ENCODE data around the gene PNPLA1. TPM values are rescaled to one million over a fixed set of nuclear protein-coding genes. Genes with fewer than 3 reads are reported as not detected.

PNPLA1 gene
- total RNA-seq, 1 donor from 2014 or later, result not detected

- DNase-seq (ENCODE audit: low spot score), result no peak
- peaks cover 40% of the 10 kb centered on the region for H3K36me3 Mint-ChIP-seq (ENCODE audit: low read depth)
Observed at GRCh38 chr6:36224918-36225461, 44.9 kb upstream of the PNPLA1 start.

GRCh38 chr6:36226438-36227047 is 43.3 kb upstream of the PNPLA1 start:
- Mint-ChIP-seq H3K27me3 (ENCODE audit: low read depth) (no peaks in the 10 kb centered on the region), H3K4me1 (ENCODE audit: low read depth) (peaks cover 5% of the 10 kb centered on the region), H3K36me3 (ENCODE audit: low read depth) (peaks cover 54% of the 10 kb centered on the region), H3K4me3 (ENCODE audit: unreplicated experiment) (no peak overlapping the region), H3K27ac (ENCODE audit: unreplicated experiment) (no peak overlapping the region), H3K9me3 (ENCODE audit: low read depth) (no peaks in the 10 kb centered on the region)
- no peak for DNase-seq (ENCODE audit: low spot score)
- TF ChIP-seq CTCF (IDR thresholded peaks at IDR 0.05), result no peak

More at GRCh38 chr6:36224918-36225461, 44.9 kb upstream of the PNPLA1 start:
- Mint-ChIP-seq H3K4me1 (ENCODE audit: low read depth) (peaks cover 5% of the 10 kb centered on the region), H3K27ac (ENCODE audit: unreplicated experiment) (no peak overlapping the region), H3K27me3 (ENCODE audit: low read depth) (no peaks in the 10 kb centered on the region), H3K9me3 (ENCODE audit: low read depth) (no peaks in the 10 kb centered on the region), H3K4me3 (ENCODE audit: unreplicated experiment) (no peak overlapping the region)
- TF ChIP-seq CTCF (IDR thresholded peaks at IDR 0.05), result no peak

- Mint-ChIP-seq H3K27ac (ENCODE audit: unreplicated experiment) (no peak overlapping the region), H3K4me1 (ENCODE audit: low read depth) (peaks cover 5% of the 10 kb centered on the region)
Observed at GRCh38 chr6:36227379-36228228, 42.3 kb upstream of the PNPLA1 start.

GRCh38 chr6:36229223-36229622 is 40.6 kb upstream of the PNPLA1 start:
- no peak for TF ChIP-seq CTCF (IDR thresholded peaks at IDR 0.05)
- Mint-ChIP-seq H3K4me3 (ENCODE audit: unreplicated experiment) (no peak overlapping the region), H3K27ac (ENCODE audit: unreplicated experiment) (no peak overlapping the region), H3K4me1 (ENCODE audit: low read depth) (no peaks in the 10 kb centered on the region), H3K9me3 (ENCODE audit: low read depth) (no peaks in the 10 kb centered on the region), H3K36me3 (ENCODE audit: low read depth) (peaks cover 53% of the 10 kb centered on the region), H3K27me3 (ENCODE audit: low read depth) (no peaks in the 10 kb centered on the region)
- DNase-seq (ENCODE audit: low spot score), result no peak

More at GRCh38 chr6:36227379-36228228, 42.3 kb upstream of the PNPLA1 start:
- H3K4me3 Mint-ChIP-seq (ENCODE audit: unreplicated experiment), result no peak overlapping the region
- no peak for TF ChIP-seq CTCF (IDR thresholded peaks at IDR 0.05)
- no peaks in the 10 kb centered on the region for H3K27me3 Mint-ChIP-seq (ENCODE audit: low read depth)
- H3K36me3 Mint-ChIP-seq (ENCODE audit: low read depth), result peaks cover 59% of the 10 kb centered on the region
- no peak for DNase-seq (ENCODE audit: low spot score)
- H3K9me3 Mint-ChIP-seq (ENCODE audit: low read depth), result no peaks in the 10 kb centered on the region

- no peaks in the 10 kb centered on the region for H3K9me3 Mint-ChIP-seq (ENCODE audit: low read depth)
- H3K27me3 Mint-ChIP-seq (ENCODE audit: low read depth), result no peaks in the 10 kb centered on the region
- no peak overlapping the region for H3K4me3 Mint-ChIP-seq (ENCODE audit: unreplicated experiment)
- H3K4me1 Mint-ChIP-seq (ENCODE audit: low read depth), result no peaks in the 10 kb centered on the region
- peaks cover 50% of the 10 kb centered on the region for H3K36me3 Mint-ChIP-seq (ENCODE audit: low read depth)
- H3K27ac Mint-ChIP-seq (ENCODE audit: unreplicated experiment), result no peak overlapping the region
- TF ChIP-seq CTCF (IDR thresholded peaks at IDR 0.05), result no peak
- DNase-seq (ENCODE audit: low spot score), result no peak
Observed at GRCh38 chr6:36230371-36230770, 39.5 kb upstream of the PNPLA1 start.

Data from chondrocyte (in vitro differentiated cells).